GM12875 (cell line): ENCODE data around the gene DSCAML1.

Source experiments
- H3K4me3 ChIP-seq: one replicate; pipeline ENCODE4 v1.5.1; 2011; ENCODE audit warnings: low read depth, low read length, control low read depth
- TF ChIP-seq, protein P1 (sequence below): IDR thresholded peaks from 2 replicates; pipeline ENCODE4 v1.5.1; 2011; ENCODE audit warnings: low read depth, mild to moderate bottlenecking, control low read depth, inconsistent platforms, low read length, moderate library complexity, borderline replicate concordance; ENCODE audit not compliant: insufficient read depth

DSCAML1 gene

GRCh38 chr11:117663821-117664220 lies 133.2 kb downstream of the DSCAML1 start:
- TF ChIP-seq, protein P1, sequence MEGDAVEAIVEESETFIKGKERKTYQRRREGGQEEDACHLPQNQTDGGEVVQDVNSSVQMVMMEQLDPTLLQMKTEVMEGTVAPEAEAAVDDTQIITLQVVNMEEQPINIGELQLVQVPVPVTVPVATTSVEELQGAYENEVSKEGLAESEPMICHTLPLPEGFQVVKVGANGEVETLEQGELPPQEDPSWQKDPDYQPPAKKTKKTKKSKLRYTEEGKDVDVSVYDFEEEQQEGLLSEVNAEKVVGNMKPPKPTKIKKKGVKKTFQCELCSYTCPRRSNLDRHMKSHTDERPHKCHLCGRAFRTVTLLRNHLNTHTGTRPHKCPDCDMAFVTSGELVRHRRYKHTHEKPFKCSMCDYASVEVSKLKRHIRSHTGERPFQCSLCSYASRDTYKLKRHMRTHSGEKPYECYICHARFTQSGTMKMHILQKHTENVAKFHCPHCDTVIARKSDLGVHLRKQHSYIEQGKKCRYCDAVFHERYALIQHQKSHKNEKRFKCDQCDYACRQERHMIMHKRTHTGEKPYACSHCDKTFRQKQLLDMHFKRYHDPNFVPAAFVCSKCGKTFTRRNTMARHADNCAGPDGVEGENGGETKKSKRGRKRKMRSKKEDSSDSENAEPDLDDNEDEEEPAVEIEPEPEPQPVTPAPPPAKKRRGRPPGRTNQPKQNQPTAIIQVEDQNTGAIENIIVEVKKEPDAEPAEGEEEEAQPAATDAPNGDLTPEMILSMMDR = no peak
- H3K4me3 ChIP-seq = no peak overlapping the region

DNA sequence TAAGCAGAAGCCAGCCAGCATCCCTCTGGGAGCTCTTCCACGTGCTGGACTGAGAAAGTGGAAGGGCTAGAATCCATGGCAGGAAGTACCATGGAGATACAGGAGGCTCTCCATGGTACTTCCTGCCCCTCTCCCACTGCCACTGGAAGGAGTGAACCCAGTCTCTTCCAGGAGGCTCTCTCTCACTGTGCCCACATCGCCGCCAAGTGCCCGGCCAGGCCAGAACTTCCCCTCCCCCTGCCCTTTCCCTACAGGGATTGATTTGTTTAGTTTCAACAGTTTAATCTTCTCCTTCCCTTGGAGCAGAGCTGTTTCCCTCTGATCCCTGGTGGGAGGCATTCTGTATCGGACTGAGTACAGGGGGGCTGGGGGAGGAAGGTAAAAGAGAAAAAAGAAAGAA lies 133.6 kb downstream of the DSCAML1 start:
- TF ChIP-seq, protein P1 = no peak
- no peak overlapping the region for H3K4me3 ChIP-seq

DNA sequence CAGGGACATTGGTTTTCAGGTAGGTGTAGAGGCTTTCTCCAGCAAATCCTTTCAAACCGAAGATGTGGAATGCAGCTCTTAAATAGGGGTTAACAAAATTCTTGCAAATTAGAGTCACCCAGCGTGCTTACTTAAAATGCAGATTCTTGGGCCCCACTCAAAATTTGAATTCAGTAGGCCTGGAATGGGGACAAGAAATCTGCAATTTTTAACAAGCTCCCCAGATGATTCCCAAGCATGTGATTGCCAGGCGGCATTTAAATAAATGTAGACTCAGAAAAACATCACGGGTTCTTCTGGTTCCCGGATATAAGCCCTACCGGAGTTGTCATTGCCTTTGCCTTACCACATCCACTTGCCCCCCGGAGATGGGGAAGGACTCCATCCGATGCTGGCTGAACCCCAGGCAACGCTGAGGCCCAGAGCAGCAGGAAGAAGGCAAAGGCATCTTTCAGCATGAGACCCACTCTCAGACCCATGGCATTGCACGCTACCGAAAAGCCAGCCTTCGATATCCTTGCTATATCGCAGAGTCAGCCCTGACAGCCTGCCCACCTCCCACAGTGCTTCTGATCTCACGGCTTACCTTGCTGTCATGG lies 134.2 kb downstream of the DSCAML1 start:
- H3K4me3 ChIP-seq = no peak overlapping the region
- TF ChIP-seq, protein P1 = no peak

- H3K4me3 ChIP-seq = no peak overlapping the region
- TF ChIP-seq, protein P1 = no peak
Observed at GRCh38 chr11:117662255-117662654, 134.8 kb downstream of the DSCAML1 start.

DNA sequence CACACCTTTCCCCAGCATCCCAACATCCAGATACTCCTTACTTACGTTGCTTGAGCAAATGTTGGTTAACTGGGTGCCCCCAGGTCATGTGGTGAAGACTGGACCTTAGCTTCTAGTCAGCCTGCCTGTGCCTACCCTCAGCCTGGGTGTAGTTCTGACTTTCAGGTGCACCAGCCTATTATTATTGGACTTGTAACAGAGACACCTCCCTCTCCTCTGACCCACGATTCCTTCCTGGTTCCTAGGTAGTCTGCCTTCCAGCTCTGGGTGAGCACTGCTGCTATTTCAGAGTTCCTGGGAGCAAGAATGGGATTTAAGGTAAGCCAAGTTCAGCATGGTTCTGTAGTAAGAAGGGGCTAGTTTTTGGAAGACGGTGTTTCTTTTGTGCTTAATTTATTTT lies 138.2 kb downstream of the DSCAML1 start:
- TF ChIP-seq, protein P1 = no peak
- H3K4me3 ChIP-seq = no peak overlapping the region

DNA sequence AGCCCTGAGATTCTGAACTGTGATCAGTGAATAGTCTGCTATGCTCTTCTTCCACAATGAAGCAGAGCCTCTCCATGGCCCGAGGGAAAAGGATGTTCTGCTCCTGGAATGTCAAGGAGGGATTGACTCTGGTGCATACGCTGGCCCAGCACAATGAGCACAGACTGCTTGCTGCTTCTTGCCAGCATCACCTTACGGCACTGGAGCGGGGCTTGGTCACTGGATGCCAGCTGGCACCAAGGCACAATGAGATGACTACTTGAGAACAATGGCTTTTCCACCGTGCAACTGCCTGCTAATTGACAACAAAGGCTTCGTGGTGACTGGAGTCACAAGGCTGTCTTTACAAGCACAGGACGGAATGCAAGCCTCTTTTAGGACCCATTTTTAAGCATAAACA lies 139.2 kb downstream of the DSCAML1 start:
- H3K4me3 ChIP-seq = no peak overlapping the region
- TF ChIP-seq, protein P1 = no peak
